Right lobe of liver (tissue), 4 donors: ENCODE data around the gene SNX8.

Source experiments
- CTCF ChIP-seq, 4 donors: fragments of 200-600 bp in 3 of 4; fragments of 450-650 bp in 1 of 4; IDR thresholded peaks; one replicate each; pipeline versions ENCODE4 v1.5.1 to v1.8.0; 2016 to 2022; ENCODE audit warnings: antibody characterized with exemption in 4 of 4, mild to moderate bottlenecking in 2 of 4
- POLR2A ChIP-seq: fragments of 450-650 bp; IDR thresholded peaks from one replicate; pipeline ENCODE4 v1.6.1; 2017; ENCODE audit warnings: antibody characterized with exemption, mild to moderate bottlenecking
- donor health status: DM: no; HTN: no; CAD: no.
- donor health status: DM: no; HTN: no; CAD: no.
- donor health status: DM: no; HTN: yes; CAD: no.

DNA sequence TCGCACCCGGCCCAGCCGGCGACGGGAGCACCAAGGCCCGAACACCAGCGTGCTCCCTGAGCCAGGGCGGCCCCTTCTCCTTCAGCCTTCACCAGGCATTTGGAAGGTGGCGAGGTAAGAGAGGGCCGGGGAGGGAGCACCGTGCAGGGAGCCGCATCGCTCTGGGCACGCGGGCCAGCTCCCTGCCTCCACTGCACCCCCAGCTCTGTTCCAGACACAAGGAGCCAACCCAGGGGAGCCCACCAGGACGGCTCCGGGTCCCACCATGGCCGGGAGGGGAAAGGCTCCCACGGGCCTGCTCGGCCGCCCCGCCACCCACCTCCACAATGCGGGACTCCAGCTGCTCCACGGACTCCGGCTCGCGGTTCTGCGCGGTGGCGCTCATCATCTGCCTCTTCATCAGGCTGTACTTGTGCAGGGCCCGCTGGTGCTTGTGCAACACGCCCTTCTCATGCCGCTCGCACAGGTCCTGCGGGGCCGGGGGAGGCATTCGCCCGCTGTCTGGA is 57.1 kb downstream of the SNX8 start:
- TF ChIP-seq CTCF (IDR thresholded peaks at IDR 0.05): no peak
- no peak for TF ChIP-seq POLR2A
